KMS-11 (cell line): ENCODE measurements around the gene GABBR2.

Source experiments
- H2AFZ ChIP-seq: fragments of 200-600 bp; sonication (generic); 2 replicates; pipeline ENCODE4 v1.6.1; 2016; ENCODE audit warnings: antibody characterized with exemption, mixed run types, low read depth
- H3K27ac ChIP-seq: fragments of 200-600 bp; sonication (generic); 2 replicates; pipeline ENCODE4 v1.6.1; 2016; ENCODE audit warnings: mild to moderate bottlenecking, mixed run types
- H3K27me3 ChIP-seq: fragments of 200-600 bp; sonication (generic); 2 replicates; pipeline ENCODE4 v1.6.1; 2017; ENCODE audit warnings: mild to moderate bottlenecking, low read depth, mixed run types, moderate library complexity; ENCODE audit not compliant: insufficient read depth
- H3K36me3 ChIP-seq: fragments of 200-600 bp; sonication (generic); 2 replicates; pipeline ENCODE4 v1.6.1; 2017; ENCODE audit warnings: mild to moderate bottlenecking, mixed run types; ENCODE audit not compliant: insufficient read depth
- H3K4me1 ChIP-seq: fragments of 200-600 bp; sonication (generic); 2 replicates; pipeline ENCODE4 v1.6.1; 2016; ENCODE audit warnings: mild to moderate bottlenecking, low read depth, mixed run types; ENCODE audit not compliant: poor library complexity, severe bottlenecking
- H3K4me2 ChIP-seq: fragments of 200-600 bp; sonication (generic); 2 replicates; pipeline ENCODE4 v1.7.0; 2016; ENCODE audit warnings: mild to moderate bottlenecking, mixed run types
- H3K4me3 ChIP-seq: fragments of 200-600 bp; sonication (generic); IDR thresholded peaks from 2 replicates; pipeline ENCODE4 v1.6.1; 2017; ENCODE audit warnings: low read depth, low read length, mixed read lengths; ENCODE audit not compliant: insufficient read depth
- H3K79me2 ChIP-seq: fragments of 200-600 bp; sonication (generic); 2 replicates; pipeline ENCODE4 v1.6.1; 2016; ENCODE audit warnings: low read depth, mixed run types; ENCODE audit not compliant: insufficient read depth
- H3K9ac ChIP-seq: fragments of 200-600 bp; sonication (generic); 2 replicates; pipeline ENCODE4 v1.6.1; 2016; ENCODE audit warnings: mild to moderate bottlenecking, mixed run types
- H4K20me1 ChIP-seq: fragments of 200-600 bp; sonication (generic); 2 replicates; pipeline ENCODE4 v1.6.1; 2016; ENCODE audit warnings: mild to moderate bottlenecking, mixed run types; ENCODE audit not compliant: insufficient read depth
- TF ChIP-seq, protein P1 (sequence below): fragments of 200-600 bp; sonication (generic); conservative IDR thresholded peaks from 2 replicates; pipeline ENCODE4 v1.6.1; 2017; ENCODE audit warnings: low read depth, mild to moderate bottlenecking, antibody characterized with exemption, low read length, moderate library complexity, mixed read lengths

The GABBR2 gene

DNA sequence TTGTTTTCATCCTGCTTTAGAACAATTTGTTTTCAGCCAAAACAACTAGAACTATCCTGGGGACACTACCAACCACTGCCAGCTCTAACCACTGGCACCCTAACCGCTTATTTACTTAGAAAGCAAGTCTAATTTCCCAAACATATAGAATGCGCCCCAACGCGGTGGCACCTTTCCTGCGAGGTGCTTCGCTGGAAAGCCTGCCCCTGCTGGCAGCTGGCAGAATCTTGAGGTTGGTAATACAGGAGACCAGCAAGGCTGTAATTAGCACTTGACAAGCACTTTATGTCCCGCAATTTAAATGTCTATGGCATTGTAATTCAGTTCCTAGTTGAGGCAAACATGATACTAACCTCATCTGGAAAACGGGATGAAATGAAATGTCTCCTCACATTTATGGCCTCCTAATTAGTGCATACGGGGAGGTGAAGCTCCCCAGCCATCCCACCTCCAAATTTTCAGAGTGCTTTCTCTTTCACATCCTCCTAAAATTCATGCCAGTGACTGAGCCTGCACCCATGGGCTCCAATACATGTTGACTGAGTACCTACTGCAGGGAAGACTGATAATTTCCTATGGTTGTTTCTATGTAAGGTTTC is 30.4 kb downstream of the GABBR2 start:
- Histone ChIP-seq H3K79me2 (no peaks in the 10 kb centered on the region), H2AFZ (no peak overlapping the region), H3K4me2 (no peak overlapping the region), H3K27ac (no peak overlapping the region), H4K20me1 (no peaks in the 10 kb centered on the region), H3K27me3 (no peaks in the 10 kb centered on the region), H3K36me3 (no peaks in the 10 kb centered on the region), H3K4me1 (no peaks in the 10 kb centered on the region), H3K9ac (no peak overlapping the region), H3K4me3 (no peak overlapping the region)
- TF ChIP-seq, protein P1, sequence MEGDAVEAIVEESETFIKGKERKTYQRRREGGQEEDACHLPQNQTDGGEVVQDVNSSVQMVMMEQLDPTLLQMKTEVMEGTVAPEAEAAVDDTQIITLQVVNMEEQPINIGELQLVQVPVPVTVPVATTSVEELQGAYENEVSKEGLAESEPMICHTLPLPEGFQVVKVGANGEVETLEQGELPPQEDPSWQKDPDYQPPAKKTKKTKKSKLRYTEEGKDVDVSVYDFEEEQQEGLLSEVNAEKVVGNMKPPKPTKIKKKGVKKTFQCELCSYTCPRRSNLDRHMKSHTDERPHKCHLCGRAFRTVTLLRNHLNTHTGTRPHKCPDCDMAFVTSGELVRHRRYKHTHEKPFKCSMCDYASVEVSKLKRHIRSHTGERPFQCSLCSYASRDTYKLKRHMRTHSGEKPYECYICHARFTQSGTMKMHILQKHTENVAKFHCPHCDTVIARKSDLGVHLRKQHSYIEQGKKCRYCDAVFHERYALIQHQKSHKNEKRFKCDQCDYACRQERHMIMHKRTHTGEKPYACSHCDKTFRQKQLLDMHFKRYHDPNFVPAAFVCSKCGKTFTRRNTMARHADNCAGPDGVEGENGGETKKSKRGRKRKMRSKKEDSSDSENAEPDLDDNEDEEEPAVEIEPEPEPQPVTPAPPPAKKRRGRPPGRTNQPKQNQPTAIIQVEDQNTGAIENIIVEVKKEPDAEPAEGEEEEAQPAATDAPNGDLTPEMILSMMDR = 0 out of 2 replicates have a peak, but pooled peaks have one; percentile 11

DNA sequence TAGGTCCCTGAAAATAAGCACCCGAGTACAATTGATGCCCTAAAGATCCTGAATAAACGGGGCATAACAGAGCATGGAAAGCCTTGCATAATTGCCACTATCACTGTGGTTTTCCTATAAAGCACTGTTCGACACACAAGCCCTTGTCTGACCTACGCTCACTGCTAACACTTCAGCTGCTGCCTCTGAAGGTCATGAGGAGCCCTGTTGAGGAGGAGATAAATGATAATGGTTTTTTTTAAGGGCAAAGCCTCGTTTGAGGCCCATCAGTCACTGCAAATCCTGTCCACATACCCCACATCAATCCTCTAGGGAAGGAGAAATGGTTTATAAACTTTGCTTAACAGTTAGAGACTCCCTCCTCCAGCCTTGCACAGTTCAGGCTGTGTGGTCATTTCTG is 35.1 kb downstream of the GABBR2 start:
- TF ChIP-seq, protein P1 = no peak
- no peaks in the 10 kb centered on the region for H3K4me1 ChIP-seq

DNA sequence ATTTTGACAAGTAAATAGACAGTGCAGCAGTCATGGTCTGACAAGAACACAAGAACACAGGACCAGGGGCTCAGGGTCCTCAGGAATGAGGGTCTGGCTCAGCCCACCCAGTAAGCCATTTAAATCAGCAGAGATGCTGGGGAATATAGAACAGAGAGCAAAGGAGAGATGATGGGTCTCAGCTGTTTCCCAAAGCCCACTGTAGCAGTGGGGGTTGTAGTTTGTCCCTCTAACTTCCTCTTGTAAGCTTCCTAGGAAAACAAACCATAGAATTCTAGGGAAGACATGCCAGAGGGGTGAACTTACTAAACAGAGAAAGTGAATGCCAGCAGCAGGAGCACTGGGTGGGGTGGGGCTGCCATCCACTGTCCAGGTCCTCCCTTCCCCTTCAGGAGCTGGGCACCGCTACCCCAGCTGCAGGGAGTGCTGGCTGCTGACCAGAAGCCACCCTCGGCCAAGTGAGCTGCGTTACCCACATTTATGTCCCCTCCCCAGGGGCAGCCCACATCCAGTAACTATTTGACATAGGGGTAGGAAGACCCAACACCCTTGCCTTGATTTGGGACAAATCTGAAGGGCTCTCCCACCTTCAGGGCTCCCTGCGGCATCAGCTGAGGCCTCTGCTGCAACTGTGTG is 41.6 kb downstream of the GABBR2 start:
- H3K27me3 ChIP-seq = no peaks in the 10 kb centered on the region
- H3K4me2 ChIP-seq = no peak overlapping the region
- H2AFZ ChIP-seq = no peak overlapping the region
- TF ChIP-seq, protein P1 = no peak
- H3K27ac ChIP-seq = no peak overlapping the region
- no peaks in the 10 kb centered on the region for H4K20me1 ChIP-seq
- H3K79me2 ChIP-seq = no peaks in the 10 kb centered on the region
- no peak overlapping the region for H3K9ac ChIP-seq
- H3K4me3 ChIP-seq = no peak overlapping the region
- H3K4me1 ChIP-seq = no peaks in the 10 kb centered on the region
- no peaks in the 10 kb centered on the region for H3K36me3 ChIP-seq

More for the DNA sequence above, 35.1 kb downstream of the GABBR2 start:
- H3K27ac ChIP-seq = no peak overlapping the region
- H3K79me2 ChIP-seq = no peaks in the 10 kb centered on the region
- no peaks in the 10 kb centered on the region for H4K20me1 ChIP-seq
- no peak overlapping the region for H2AFZ ChIP-seq
- H3K27me3 ChIP-seq = no peaks in the 10 kb centered on the region
- H3K36me3 ChIP-seq = no peaks in the 10 kb centered on the region
- H3K4me3 ChIP-seq = no peak overlapping the region
- no peak overlapping the region for H3K9ac ChIP-seq
- no peak overlapping the region for H3K4me2 ChIP-seq

DNA sequence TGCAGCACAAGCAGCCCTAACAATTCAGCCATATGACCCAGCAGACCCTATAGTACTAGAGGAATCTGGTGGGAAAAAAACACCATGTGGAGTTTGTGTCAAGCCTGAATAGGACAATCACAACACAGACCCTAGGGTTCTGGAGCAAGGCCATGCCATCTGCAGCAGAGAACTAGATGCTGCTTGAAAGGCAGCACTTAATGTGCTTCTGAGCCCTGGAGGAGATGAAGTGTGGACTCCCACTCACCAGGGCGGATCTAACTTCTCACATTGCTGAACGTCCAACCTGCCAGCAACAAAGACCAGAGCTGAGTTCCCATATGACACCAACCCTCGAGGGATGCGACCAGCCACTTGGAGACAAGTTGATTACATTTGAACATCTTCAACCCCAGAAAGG is 43.2 kb downstream of the GABBR2 start:
- no peak overlapping the region for H3K27ac ChIP-seq
- no peak overlapping the region for H3K4me3 ChIP-seq
- no peaks in the 10 kb centered on the region for H3K27me3 ChIP-seq

More for the DNA sequence above, 43.2 kb downstream of the GABBR2 start:
- Histone ChIP-seq H3K36me3 (no peaks in the 10 kb centered on the region), H3K4me2 (no peak overlapping the region), H3K4me1 (no peaks in the 10 kb centered on the region), H3K9ac (no peak overlapping the region), H3K79me2 (no peaks in the 10 kb centered on the region), H4K20me1 (no peaks in the 10 kb centered on the region), H2AFZ (no peak overlapping the region)
- TF ChIP-seq, protein P1 = no peak
